Common myeloid progenitor, CD34-positive (primary cell): ENCODE results near the gene HOXC9.

Experiments
- CTCF ChIA-PET: fragments of 350-600 bp; sonication (Branson Sonifier 250); formaldehyde crosslinking; loops from one replicate; lab custom pipeline; 2021; ENCODE audit warnings: antibody characterized with exemption; lab: Charles Lee
- POLR2A ChIA-PET: fragments of 350-600 bp; sonication (Branson Sonifier 250); formaldehyde crosslinking; loops from one replicate; lab custom pipeline; 2021; ENCODE audit warnings: antibody characterized with exemption; lab: Charles Lee
- DNase-seq, 3 donors: peaks; one replicate each; pipeline versions ENCODE4 v3.0.0 to v3.0.0-alpha.2; 2013
- H3K27ac ChIP-seq, 2 experiments: 1 replicate in 1 of 2; 2 replicates in 1 of 2; pipeline ENCODE4 v1.7.0; 2013; ENCODE audit warnings: inconsistent platforms in 2 of 2, low read length in 2 of 2, mild to moderate bottlenecking in 2 of 2, low read depth in 1 of 2, moderate library complexity in 1 of 2; ENCODE audit not compliant: severe bottlenecking in 2 of 2, insufficient read depth in 1 of 2, poor library complexity in 1 of 2
- H3K27me3 ChIP-seq, 5 experiments: replicated peaks in 2 of 5; 1 replicate in 3 of 5; 2 replicates in 2 of 5; pipeline versions ENCODE4 v1.6.1 to v1.7.0; 2013; ENCODE audit warnings: low read length in 4 of 5, mild to moderate bottlenecking in 2 of 5, moderate library complexity in 2 of 5, inconsistent platforms in 1 of 5; ENCODE audit not compliant: insufficient read depth in 5 of 5, control insufficient read depth in 4 of 5
- H3K36me3 ChIP-seq, 4 experiments: 1 replicate in 2 of 4; 2 replicates in 2 of 4; pipeline versions ENCODE4 v1.6.1 to v1.7.0; 2013; ENCODE audit warnings: low read length in 3 of 4, control low read depth in 1 of 4, mild to moderate bottlenecking in 1 of 4; ENCODE audit not compliant: control insufficient read depth in 4 of 4, insufficient read depth in 4 of 4
- H3K4me1 ChIP-seq, 4 experiments: 1 replicate in 3 of 4; 2 replicates in 1 of 4; pipeline versions ENCODE4 v1.6.1 to v1.7.1; 2013; ENCODE audit warnings: low read length in 3 of 4, mild to moderate bottlenecking in 3 of 4, control low read depth in 1 of 4, inconsistent platforms in 1 of 4, moderate library complexity in 1 of 4; ENCODE audit not compliant: control insufficient read depth in 4 of 4, insufficient read depth in 4 of 4; ENCODE audit errors: control extremely low read depth in 1 of 4
- H3K4me3 ChIP-seq, 7 experiments: 1 replicate in 4 of 7; 2 replicates in 3 of 7; pipeline versions ENCODE4 v1.5.1 to v1.7.0; 2013; ENCODE audit warnings: mild to moderate bottlenecking in 7 of 7, low read length in 6 of 7, moderate library complexity in 6 of 7, inconsistent platforms in 2 of 7, low read depth in 2 of 7, control low read depth in 1 of 7; ENCODE audit not compliant: insufficient read depth in 4 of 7, control insufficient read depth in 1 of 7; ENCODE audit errors: extremely low read depth in 1 of 7
- H3K9me3 ChIP-seq, 5 experiments: 1 replicate in 4 of 5; 2 replicates in 1 of 5; pipeline versions ENCODE4 v1.6.1 to v1.7.1; 2013; ENCODE audit warnings: low read length in 4 of 5, mild to moderate bottlenecking in 2 of 5, inconsistent platforms in 1 of 5, low read depth in 1 of 5, moderate library complexity in 1 of 5; ENCODE audit not compliant: control insufficient read depth in 4 of 5, insufficient read depth in 2 of 5; ENCODE audit errors: control extremely low read depth in 1 of 5
- WGBS: methylation state at CpG from one replicate; pipeline ENCODE4 v1.1.5; 2013; ENCODE audit not compliant: insufficient coverage; 5-methylcytosine and 5-hydroxymethylcytosine counted together

Gene HOXC9

DNA sequence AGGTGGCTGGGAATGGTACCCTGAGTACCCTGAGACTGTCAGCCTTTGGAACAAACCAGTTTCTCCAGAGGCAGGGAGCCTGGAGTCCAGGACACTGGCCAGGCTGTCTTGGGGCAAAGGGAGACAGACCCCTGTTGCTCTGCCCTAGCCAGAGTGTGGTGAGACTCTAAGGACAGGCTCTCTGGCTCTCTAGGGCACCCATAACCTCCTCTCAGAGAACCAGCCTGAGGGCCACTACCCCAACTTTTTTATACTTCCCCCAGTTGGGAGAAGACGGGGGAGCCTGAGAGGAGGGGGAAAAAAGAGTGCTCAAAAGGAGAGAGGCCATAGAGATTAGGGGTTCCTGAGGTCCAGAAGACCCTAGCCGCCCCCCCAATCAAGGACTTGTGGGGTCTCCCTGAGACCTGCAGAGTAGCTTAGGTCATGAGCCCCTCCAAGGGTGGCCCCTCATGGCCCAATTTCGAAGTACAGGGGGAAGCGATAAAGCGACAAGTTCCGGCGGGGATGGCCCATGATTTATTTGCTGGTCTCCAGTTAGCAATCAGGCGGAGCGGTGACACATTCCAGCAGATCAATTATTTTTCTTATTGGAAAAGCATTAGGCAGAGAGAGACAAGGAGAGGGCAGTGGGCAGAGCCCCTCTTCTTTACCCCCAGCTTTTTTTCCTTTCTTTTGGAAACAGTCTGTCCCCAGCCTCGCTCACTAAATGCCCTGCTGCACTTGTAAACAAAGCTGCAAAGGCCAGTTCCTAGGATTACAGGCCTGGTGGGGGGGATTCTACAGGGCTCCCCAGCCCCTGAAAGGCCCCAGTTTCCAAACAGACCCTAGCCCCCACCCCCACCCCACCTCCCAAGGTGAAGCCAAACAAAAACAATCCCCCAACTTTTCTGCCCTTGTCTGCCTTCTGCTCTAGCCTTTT is 10.4 kb downstream of the HOXC9 start:
- Histone ChIP-seq H3K27ac (no peak overlapping the region), H3K36me3 (no peaks in the 10 kb centered on the region), H3K4me3 (no peak overlapping the region), H3K27me3 (peaks cover 14 to 98% (median 67%) of the 10 kb centered on the region in 5 experiments), H3K9me3 (no peaks in the 10 kb centered on the region), H3K4me1 (peaks cover 0 to 16% (median 9%) of the 10 kb centered on the region in 4 experiments)
- 17% methylated on average over 8 of the region's 10 CpGs for WGBS
- CTCF ChIA-PET: interaction anchor here (1.2 to 1.4 kb wide), 3 partner anchors 16 to 190 kb away, joined by 4 to 6 read pairs (median 4); no protein-coding TSS in a partner anchor
- no peak for DNase-seq
- POLR2A ChIA-PET: no interaction called here

DNA sequence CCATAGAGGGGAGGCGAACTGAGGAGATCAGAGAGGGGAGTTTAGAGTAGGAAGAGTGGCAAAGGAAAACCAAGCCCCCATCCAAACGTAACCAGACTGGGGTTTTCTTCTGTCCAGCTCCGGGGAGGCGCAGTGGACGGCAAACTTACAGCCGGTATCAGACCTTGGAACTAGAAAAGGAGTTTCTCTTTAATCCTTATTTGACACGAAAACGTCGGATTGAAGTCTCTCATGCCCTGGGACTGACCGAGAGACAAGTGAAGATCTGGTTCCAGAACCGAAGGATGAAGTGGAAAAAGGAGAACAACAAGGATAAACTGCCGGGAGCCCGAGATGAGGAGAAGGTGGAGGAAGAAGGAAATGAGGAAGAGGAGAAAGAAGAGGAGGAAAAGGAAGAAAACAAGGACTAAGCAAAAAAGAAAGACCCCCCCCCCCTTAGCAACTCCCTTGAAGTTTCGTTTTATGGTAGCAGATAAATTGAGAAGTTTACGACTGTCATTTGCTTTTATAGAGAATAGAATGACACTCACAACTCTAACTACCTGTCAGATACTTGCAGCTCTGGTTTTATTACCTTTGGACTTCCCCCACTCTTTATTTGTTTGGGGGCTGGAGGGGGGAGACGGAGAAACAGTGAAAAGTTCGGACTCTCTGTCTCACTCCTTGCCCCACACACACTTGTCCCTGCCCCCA is 11.2 kb downstream of the HOXC9 start:
- Histone ChIP-seq H3K4me1 (peaks cover 0 to 12% (median 7%) of the 10 kb centered on the region in 4 experiments), H3K4me3 (no peak overlapping the region), H3K27ac (no peak overlapping the region), H3K27me3 (peaks cover 15 to 98% (median 70%) of the 10 kb centered on the region in 5 experiments), H3K9me3 (no peaks in the 10 kb centered on the region), H3K36me3 (no peaks in the 10 kb centered on the region)
- 6% methylated on average over 10 of the region's 17 CpGs for WGBS
- DNase-seq: no peak
- ChIA-PET CTCF (interaction anchor here (1.3 to 1.4 kb wide), 2 partner anchors 15 to 189 kb away, joined by 4 to 6 read pairs; no protein-coding TSS in a partner anchor), POLR2A (no interaction called here)

DNA sequence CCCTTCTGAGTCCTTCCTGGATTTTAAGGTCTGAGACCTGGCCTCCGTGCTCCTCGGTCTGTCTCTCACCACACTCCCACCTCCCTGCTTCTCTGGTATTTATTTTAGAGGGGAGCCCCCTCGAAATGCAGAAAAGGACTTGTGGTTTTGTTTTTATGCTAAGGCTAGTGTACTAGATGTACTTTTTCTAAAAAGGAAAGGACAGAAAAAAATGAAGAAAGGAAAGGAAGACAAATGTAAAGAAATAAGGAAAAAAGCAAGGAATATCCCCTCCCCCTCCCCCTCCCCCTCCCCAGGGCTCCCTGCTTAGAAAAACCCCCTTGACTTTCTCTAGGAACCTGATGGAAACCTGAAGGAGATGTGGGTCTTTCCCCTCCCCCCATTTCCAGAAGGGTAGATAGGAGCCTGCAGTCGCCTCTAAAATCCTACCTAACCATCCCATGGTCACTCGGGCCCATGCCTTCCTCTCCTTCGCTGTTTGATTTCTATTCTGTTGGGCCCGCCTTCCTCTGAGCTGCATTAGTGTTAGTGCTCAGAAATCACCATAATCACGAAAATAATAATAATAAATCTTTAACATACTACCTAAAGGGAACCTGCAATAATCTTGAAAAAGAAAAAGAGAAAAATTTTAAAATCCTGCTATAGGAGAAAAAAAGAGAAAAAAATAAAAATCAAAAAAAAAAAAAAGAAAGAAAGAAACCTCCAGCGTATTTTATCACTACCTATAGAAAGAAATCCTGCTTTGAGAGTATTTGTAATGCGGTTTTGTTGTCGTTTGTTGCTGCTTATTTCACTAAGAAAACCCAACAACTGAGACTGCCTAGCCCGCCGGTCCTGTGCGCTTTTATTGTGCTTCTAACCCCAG is 11.9 kb downstream of the HOXC9 start:
- POLR2A ChIA-PET: interaction anchor here (0.7 kb wide), 1 partner anchor 189 kb away, joined by 3 read pairs; no protein-coding TSS in a partner anchor
- Histone ChIP-seq H3K27ac (no peak overlapping the region), H3K27me3 (peaks cover 16 to 97% (median 67%) of the 10 kb centered on the region in 5 experiments), H3K4me3 (no peak overlapping the region), H3K4me1 (peaks cover 0 to 7% (median 3%) of the 10 kb centered on the region in 4 experiments), H3K9me3 (peaks cover 0 to 4% (median 0%) of the 10 kb centered on the region in 5 experiments), H3K36me3 (no peaks in the 10 kb centered on the region)
- no CpG with 5 or more reads among the region's 14 CpGs for WGBS
- CTCF ChIA-PET: interaction anchor here (0.9 to 2.1 kb wide), 4 partner anchors 11 to 196 kb away, joined by 3 to 11 read pairs (median 4); no protein-coding TSS in a partner anchor
- DNase-seq: no peak

DNA sequence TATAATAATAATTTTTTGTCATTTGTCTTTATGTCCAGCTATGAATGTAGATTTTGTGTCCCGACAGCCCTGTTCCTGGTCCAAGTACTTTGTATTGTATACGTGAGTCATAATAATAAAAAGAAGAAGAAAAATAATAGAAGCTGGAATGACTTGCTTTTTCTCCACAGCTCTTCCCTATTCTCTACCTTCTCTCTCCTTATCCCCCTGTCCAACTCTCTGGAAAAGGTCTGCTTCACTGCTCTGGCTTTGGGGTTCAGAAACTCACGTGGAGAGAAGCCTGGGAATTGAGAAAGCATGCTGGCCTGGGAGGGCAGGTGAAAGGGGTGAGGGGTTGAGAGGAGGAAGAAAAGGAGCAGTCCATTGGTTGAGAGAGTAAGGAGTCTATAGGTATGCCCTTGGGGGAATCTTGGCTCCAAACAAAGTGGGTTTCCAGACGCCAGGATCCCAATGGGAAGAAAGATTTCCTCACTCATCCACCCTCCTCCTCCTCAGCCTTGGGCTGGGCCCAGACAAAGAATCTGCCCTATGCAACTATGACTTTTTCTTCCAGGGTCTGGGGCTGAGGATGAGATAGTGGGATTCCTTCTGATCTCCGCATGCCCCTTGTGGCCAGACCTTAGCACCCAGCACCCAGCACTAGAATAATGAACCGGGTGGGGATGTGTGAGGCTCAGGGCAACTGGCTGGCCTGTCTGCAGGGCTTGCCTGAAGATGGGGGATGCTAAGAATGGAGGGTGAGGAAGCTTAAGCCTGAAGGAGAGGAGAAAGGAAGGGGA is 12.9 kb downstream of the HOXC9 start:
- no peaks in the 10 kb centered on the region for H3K36me3 ChIP-seq
- H3K27me3 ChIP-seq: peaks cover 9 to 97% (median 64%) of the 10 kb centered on the region in 5 experiments
- DNase-seq: no peak
- no peak overlapping the region for H3K4me3 ChIP-seq
- ChIA-PET CTCF (interaction anchor here (0.9 to 2.1 kb wide), 8 partner anchors 10 to 195 kb away, joined by 3 to 11 read pairs (median 4); no protein-coding TSS in a partner anchor), POLR2A (no interaction called here)
- no peak overlapping the region for H3K27ac ChIP-seq
- H3K9me3 ChIP-seq: peaks cover 0 to 4% (median 0%) of the 10 kb centered on the region in 5 experiments
- WGBS: no CpG with 5 or more reads among the region's 6 CpGs
- peaks cover 0 to 12% (median 6%) of the 10 kb centered on the region in 4 experiments for H3K4me1 ChIP-seq

DNA sequence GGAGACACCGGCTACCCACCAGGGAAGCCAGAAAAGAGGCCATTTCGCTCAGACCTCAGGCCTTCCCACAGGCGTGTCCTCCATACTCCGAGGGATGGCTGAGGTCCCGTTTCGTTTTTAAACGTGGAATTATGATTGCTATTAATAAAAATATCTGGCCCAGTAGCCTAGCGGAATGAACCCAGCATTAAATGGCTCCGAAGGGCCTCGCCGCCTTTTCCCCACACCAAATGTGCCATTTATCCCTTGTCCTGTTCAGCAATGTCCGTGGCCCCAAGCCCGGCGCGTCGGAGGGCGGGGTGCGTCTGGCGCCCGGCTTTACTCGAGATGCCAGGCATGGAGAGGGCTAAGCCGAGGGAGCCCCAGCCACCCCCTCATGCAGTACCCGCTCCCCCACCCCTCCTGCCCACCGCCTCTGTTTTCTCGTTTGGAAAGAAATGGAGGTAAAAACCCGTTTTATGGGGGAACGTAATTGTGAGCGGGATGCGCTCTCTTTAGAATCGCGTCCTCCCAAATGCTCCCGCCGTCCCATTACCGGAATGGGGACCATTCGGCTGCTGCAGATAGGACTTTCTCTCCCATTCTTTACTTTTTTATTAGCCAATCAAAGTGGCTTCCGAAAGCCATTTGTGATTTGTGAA is 14.5 kb downstream of the HOXC9 start:
- H3K27me3 ChIP-seq: peaks cover 8 to 97% (median 64%) of the 10 kb centered on the region in 5 experiments
- H3K4me3 ChIP-seq: peak overlapping the region in 1 of 7 experiments; percentile 16
- WGBS: 4% methylated on average over 20 of the region's 36 CpGs
- ChIA-PET CTCF (interaction anchor here (0.6 to 2.1 kb wide), 10 partner anchors 8 to 200 kb away, joined by 3 to 6 read pairs (median 4); partner anchors contain the start of gene SMUG1), POLR2A (interaction anchor here (0.6 kb wide), 1 partner anchor 67 kb away, joined by 5 read pairs; no protein-coding TSS in a partner anchor)
- H3K36me3 ChIP-seq: no peaks in the 10 kb centered on the region
- H3K4me1 ChIP-seq: peaks cover 0 to 19% (median 9%) of the 10 kb centered on the region in 4 experiments
- DNase-seq: no peak
- H3K9me3 ChIP-seq: peaks cover 0 to 4% (median 0%) of the 10 kb centered on the region in 5 experiments
- H3K27ac ChIP-seq: no peak overlapping the region
